IMR-90 (cell line): Measurements from ENCODE around the gene SLC8A1. TPM values are rescaled to one million over a fixed set of nuclear protein-coding genes. Genes with fewer than 3 reads are reported as not detected.

Experiments
- ATAC-seq: fragments of 200-7000 bp; cut with Tn5 transposase; 2 replicates; pipeline ENCODE4 v1.9.1; 2020; ENCODE audit warnings: low read depth, mild to moderate bottlenecking, moderate library complexity
- BruUV-seq: library from RNA; stranded (reverse); fragments of 400-500 nt; replicated peaks from 2 replicates; lab custom pipeline; 2021; lab: Mats Ljungman, UMichigan
- CTCF ChIA-PET: fragments of 300-600 bp; formaldehyde crosslinking; extraction: SDS; loops from one replicate; lab custom pipeline; 2021; ENCODE audit warnings: antibody characterized with exemption; lab: Yijun Ruan, JAX
- POLR2A ChIA-PET: fragments of 300-600 bp; sonication (Branson Sonifier 250); formaldehyde crosslinking; loops from one replicate; lab custom pipeline; 2022; ENCODE audit warnings: antibody characterized with exemption; ENCODE audit not compliant: unreplicated experiment; lab: Charles Lee
- DNase-seq: peaks from one replicate; pipeline ENCODE4 v3.0.0; 2013
- H2AFZ ChIP-seq: replicated peaks from 2 replicates; pipeline ENCODE3; 2013; ENCODE audit warnings: low read length, mild to moderate bottlenecking; ENCODE audit not compliant: poor library complexity
- H2AK5ac ChIP-seq: 2 replicates; pipeline ENCODE4 v1.6.1; 2013; ENCODE audit warnings: low read depth, low read length, inconsistent platforms
- H2AK9ac ChIP-seq: replicated peaks from 2 replicates; pipeline ENCODE3; 2013; ENCODE audit warnings: mild to moderate bottlenecking, low read depth, low read length, moderate library complexity; ENCODE audit not compliant: poor library complexity
- H2BK120ac ChIP-seq: 2 replicates; pipeline ENCODE4 v1.6.1; 2013; ENCODE audit warnings: low read depth, low read length, inconsistent platforms
- H2BK15ac ChIP-seq: 3 replicates; pipeline ENCODE4 v1.6.1; 2013; ENCODE audit warnings: low read depth, low read length, inconsistent platforms
- H2BK20ac ChIP-seq: 2 replicates; pipeline ENCODE4 v1.6.1; 2013; ENCODE audit warnings: low read depth, mild to moderate bottlenecking, inconsistent platforms, low read length, moderate library complexity
- H2BK5ac ChIP-seq: 2 replicates; pipeline ENCODE4 v1.6.1; 2013; ENCODE audit warnings: mild to moderate bottlenecking, low read depth, low read length, inconsistent platforms; ENCODE audit not compliant: poor library complexity, severe bottlenecking
- H3K14ac ChIP-seq: replicated peaks from 2 replicates; pipeline ENCODE4 v1.6.1; 2013; ENCODE audit warnings: low read depth, low read length, inconsistent platforms
- H3K18ac ChIP-seq: 2 replicates; pipeline ENCODE4 v1.6.1; 2013; ENCODE audit warnings: low read depth, low read length, control low read depth
- H3K23ac ChIP-seq: 2 replicates; pipeline ENCODE4 v1.6.1; 2013; ENCODE audit warnings: low read depth, low read length, inconsistent platforms
- H3K27ac ChIP-seq: 2 replicates; pipeline ENCODE4 v1.5.1; 2013; ENCODE audit warnings: mild to moderate bottlenecking, control low read depth, low read length; ENCODE audit not compliant: insufficient read depth
- H3K27me3 ChIP-seq: 2 replicates; pipeline ENCODE4 v1.6.1; 2013; ENCODE audit warnings: low read length; ENCODE audit not compliant: control insufficient read depth, insufficient read depth
- H3K36me3 ChIP-seq: 2 replicates; pipeline ENCODE4 v1.6.1; 2013; ENCODE audit warnings: low read length, mixed read lengths; ENCODE audit not compliant: control insufficient read depth, insufficient read depth
- H3K4ac ChIP-seq: 2 replicates; pipeline ENCODE4 v1.6.1; 2013; ENCODE audit warnings: low read depth, low read length, inconsistent platforms
- H3K4me1 ChIP-seq: 2 replicates; pipeline ENCODE4 v1.6.1; 2013; ENCODE audit warnings: low read length, mixed read lengths; ENCODE audit not compliant: control insufficient read depth, insufficient read depth
- H3K4me2 ChIP-seq: 2 replicates; pipeline ENCODE4 v1.6.1; 2013; ENCODE audit warnings: low read depth, mild to moderate bottlenecking, control low read depth, low read length, moderate library complexity
- H3K4me3 ChIP-seq: 2 replicates; pipeline ENCODE4 v1.5.1; 2013; ENCODE audit warnings: low read depth, mild to moderate bottlenecking, control low read depth, low read length, moderate library complexity; ENCODE audit not compliant: insufficient read depth
- H3K56ac ChIP-seq: 2 replicates; pipeline ENCODE4 v1.6.1; 2013; ENCODE audit warnings: low read length, inconsistent platforms; ENCODE audit not compliant: insufficient read depth; ENCODE audit errors: extremely low read depth
- H3K79me1 ChIP-seq, 2 experiments: 2 replicates each; pipeline ENCODE4 v1.6.1; 2013; ENCODE audit warnings: low read length in 2 of 2, inconsistent platforms in 1 of 2, low read depth in 1 of 2
- H3K9ac ChIP-seq: 2 replicates; pipeline ENCODE4 v1.6.1; 2013; ENCODE audit warnings: low read depth, low read length, control low read depth
- H3K9me1 ChIP-seq: 2 replicates; pipeline ENCODE4 v1.6.1; 2013; ENCODE audit warnings: low read length, inconsistent platforms; ENCODE audit not compliant: insufficient read depth
- H3K9me3 ChIP-seq: 2 replicates; pipeline ENCODE4 v1.6.1; 2013; ENCODE audit warnings: low read length; ENCODE audit not compliant: control insufficient read depth, insufficient read depth
- H4K20me1 ChIP-seq: 2 replicates; pipeline ENCODE4 v1.6.1; 2013; ENCODE audit warnings: low read length, inconsistent platforms; ENCODE audit not compliant: insufficient read depth
- H4K5ac ChIP-seq: 2 replicates; pipeline ENCODE4 v1.6.1; 2013; ENCODE audit warnings: mild to moderate bottlenecking, low read depth, low read length, control low read depth
- H4K8ac ChIP-seq, 2 experiments: 2 replicates each; pipeline ENCODE4 v1.6.1; 2013; ENCODE audit warnings: low read depth in 2 of 2, low read length in 2 of 2, control low read depth in 1 of 2, inconsistent platforms in 1 of 2
- H4K91ac ChIP-seq: 2 replicates; pipeline ENCODE4 v1.6.1; 2013; ENCODE audit warnings: low read depth, low read length, inconsistent platforms; ENCODE audit not compliant: insufficient read depth
- BHLHE40 ChIP-seq: fragments of 150-350 bp; IDR thresholded peaks from 2 replicates; pipeline ENCODE4 v1.6.1; 2016; ENCODE audit warnings: mild to moderate bottlenecking, low read depth, low read length
- CEBPB ChIP-seq: IDR thresholded peaks from 2 replicates; pipeline ENCODE4 v1.6.1; 2012; ENCODE audit warnings: low read depth, low read length, improper control_type of control experiment
- POLR2A ChIP-seq: IDR thresholded peaks from 2 replicates; pipeline ENCODE4 v1.6.1; 2012; ENCODE audit warnings: mild to moderate bottlenecking, low read depth, low read length
- WGBS, 2 experiments: methylation state at CpG; one replicate each; pipeline versions ENCODE4 v1.1.5 to v1.1.7; 2013; ENCODE audit warnings: missing lambda C conversion rate in 2 of 2; ENCODE audit not compliant: insufficient read length in 1 of 2; ENCODE audit errors: extremely low coverage in 2 of 2; 5-methylcytosine and 5-hydroxymethylcytosine counted together
- dilution Hi-C: fragments of 300-500 bp; cut with HindIII; formaldehyde crosslinking; loops from one replicate; pipeline ENCODE4 v1.14.3; 2018; ENCODE audit warnings: low sequenced_read_pairs; ENCODE audit not compliant: unreplicated experiment
- in situ Hi-C: fragments of 300-500 bp; cut with MboI; formaldehyde crosslinking; loops from 3 replicates; pipeline ENCODE4 v1.14.3; 2019; ENCODE audit warnings: low sequenced_read_pairs, inconsistent platforms, mixed read lengths
- intact Hi-C: fragments of 100-400 bp; cut with micrococcal nuclease; formaldehyde crosslinking; loops from 2 replicates; pipeline ENCODE4 v1.10.0; 2022
- polyA plus RNA-seq, 3 experiments: library from polyadenylated mRNA; depleted of rRNA; stranded (reverse); fragments of >200 nt; gene quantifications; 2 replicates each; pipeline ENCODE4 v1.2.3, GENCODE V29; 2012; ENCODE audit warnings: low replicate concordance in 1 of 3
- total RNA-seq: library from RNA; depleted of rRNA; stranded (reverse); fragments of >200 nt; gene quantifications from 2 replicates; pipeline ENCODE4 v1.2.3, GENCODE V29; 2012

Gene SLC8A1
- total and polyA plus RNA-seq, 2 of the 4 experiments (the other 2 are of a cell fraction) = 7.7 to 57.0 TPM

DNA sequence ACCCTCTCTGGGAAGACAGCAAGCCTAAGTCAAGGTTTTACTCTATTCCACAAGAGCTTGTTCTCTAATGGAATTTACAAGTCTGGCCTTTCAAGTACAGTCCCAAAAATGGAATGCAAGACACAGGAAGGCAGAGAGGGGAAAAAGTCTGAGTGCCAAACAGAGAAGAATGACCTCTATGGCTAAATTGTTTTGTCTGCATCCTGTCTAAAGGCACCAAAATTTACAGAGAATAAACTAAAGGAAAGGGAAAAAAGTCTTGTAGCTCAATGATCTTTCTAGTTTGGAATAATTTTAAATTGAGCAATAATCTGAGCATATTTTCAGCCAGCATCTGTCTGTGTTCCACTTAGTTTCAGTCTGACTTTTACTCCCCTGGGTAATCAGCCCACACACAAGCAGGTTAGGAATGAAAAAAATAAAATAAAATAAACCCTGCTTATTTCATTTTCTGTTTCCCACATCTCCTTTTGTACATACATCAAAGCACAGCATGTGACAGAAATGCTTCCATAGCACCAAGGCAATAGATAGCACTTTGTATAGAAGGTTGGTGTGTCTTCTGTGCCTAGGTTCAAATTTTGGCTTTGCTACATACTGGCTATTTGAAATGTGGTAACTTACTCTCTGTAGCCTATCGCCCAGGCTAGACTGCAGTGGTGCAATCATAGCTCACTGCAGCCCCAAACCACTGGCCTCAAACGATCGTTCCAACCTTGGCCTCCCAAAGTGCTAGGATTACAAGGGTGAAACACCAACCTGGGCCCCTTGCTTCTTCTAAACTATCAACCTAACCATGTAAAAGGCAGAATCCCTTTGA is 105.1 kb downstream of the SLC8A1 start:
- WGBS, 2 experiments = no CpG with 5 or more reads among the region's 3 CpGs
- ChIA-PET CTCF (interaction anchor here (0.6 kb wide), 1 partner anchor 41 kb away, joined by 3 read pairs; no protein-coding TSS in a partner anchor), POLR2A (no interaction called here)
- BruUV-seq = no TSS peak
- TF ChIP-seq POLR2A (no peak), BHLHE40 (no peak), CEBPB (peak; percentile 25; the same call in 1 of the 2 replicates)
- Histone ChIP-seq H2AK5ac (peak overlapping the region; percentile 74), H3K79me1 (peaks cover 22 to 56% of the 10 kb centered on the region in 2 experiments), H4K8ac (peak overlapping the region; percentile 63 to 79), H4K91ac (peak overlapping the region; percentile 87), H2BK5ac (peak overlapping the region; percentile 76), H3K56ac (0 out of 2 replicates have a peak overlapping the region, but pooled peaks have one; percentile 5), H3K23ac (peak overlapping the region; percentile 73), H3K18ac (peak overlapping the region; percentile 45), H4K20me1 (no peaks in the 10 kb centered on the region), H4K5ac (peak overlapping the region; percentile 55), H3K27ac (peak overlapping the region; percentile 55), H3K4me3 (no peak overlapping the region), H2AFZ (no peak overlapping the region), H3K4me1 (peaks cover 23% of the 10 kb centered on the region), H2BK20ac (peak overlapping the region; percentile 89), H2AK9ac (no peak overlapping the region), H3K4me2 (peak overlapping the region; percentile 12; the same call in 1 of the 2 replicates), H3K9me1 (peaks cover 19% of the 10 kb centered on the region), H2BK15ac (peak overlapping the region; percentile 76; the same call in 2 of the 3 replicates), H3K4ac (peak overlapping the region; percentile 86), H3K36me3 (no peaks in the 10 kb centered on the region), H3K27me3 (no peaks in the 10 kb centered on the region), H3K14ac (peak overlapping the region; percentile 90), H3K9me3 (no peaks in the 10 kb centered on the region), H3K9ac (no peak overlapping the region; the same call in 1 of the 2 replicates), H2BK120ac (peak overlapping the region; percentile 83)
- intact Hi-C loops (no loop called here), dilution Hi-C loops (no loop called here), in situ Hi-C loops (no loop called here)
- DNase-seq = peak; percentile 34
- 0 out of 2 replicates have a peak, but pooled peaks have one; percentile 33 for ATAC-seq
